GM12878 (cell line): ENCODE data around the gene MRPS5. TPM values are rescaled to one million over a fixed set of nuclear protein-coding genes. Genes with fewer than 3 reads are reported as not detected.
"Not testable (repeated sequence)": the region's sequence is repeated elsewhere in the genome, so short reads cannot be mapped to it uniquely, and the experiment has no call there.

Source experiments
- ATAC-seq: fragments of 200-7000 bp; cut with Tn5 transposase; 3 replicates; pipeline ENCODE4 v1.9.1; 2020; ENCODE audit warnings: mild to moderate bottlenecking, moderate library complexity
- BruUV-seq: library from RNA; stranded (reverse); fragments of 400-500 nt; replicated peaks from 2 replicates; lab custom pipeline; 2021; lab: Mats Ljungman, UMichigan
- CTCF ChIA-PET: fragments of 300-600 bp; sonication (Branson Sonifier 250); formaldehyde crosslinking; extraction: SDS; loops from one replicate; lab custom pipeline; 2021; ENCODE audit warnings: inconsistent platforms; lab: Yijun Ruan, JAX
- POLR2A ChIA-PET: fragments of 350-600 bp; formaldehyde crosslinking; extraction: SDS; loops from one replicate; lab custom pipeline; 2021; ENCODE audit warnings: inconsistent platforms; lab: Charles Lee
- RAD21 ChIA-PET: fragments of 300-600 bp; sonication (Branson Sonifier 250); formaldehyde crosslinking; loops from one replicate; lab custom pipeline; 2023; ENCODE audit warnings: antibody characterized with exemption; ENCODE audit not compliant: unreplicated experiment; lab: Charles Lee
- SMC1A ChIA-PET: fragments of 300-600 bp; sonication (Branson Sonifier 250); formaldehyde crosslinking; loops from one replicate; lab custom pipeline; 2023; ENCODE audit not compliant: unreplicated experiment, uncharacterized antibody; lab: Charles Lee
- DNase-seq: peaks from one replicate; pipeline ENCODE4 v3.0.0-alpha.2; 2011; ENCODE audit warnings: low read depth, low spot score
- FAIRE-seq: peaks from 3 replicates; lab custom pipeline; 2011; peaks lifted over from hg19 to GRCh38; lab: Jason Lieb, UNC
- H2AFZ ChIP-seq: 2 replicates; pipeline ENCODE4 v1.6.0; 2011; ENCODE audit warnings: low read depth, low read length, control low read depth; ENCODE audit not compliant: control insufficient read depth
- H3K27ac ChIP-seq: 2 replicates; pipeline ENCODE4 v1.5.1; 2011; ENCODE audit warnings: control low read depth; ENCODE audit not compliant: control insufficient read depth, insufficient read depth
- H3K27me3 ChIP-seq, 2 experiments: replicated peaks in 1 of 2; 2 replicates each; pipeline versions ENCODE4 v1.6.0 to v1.6.1; 2011; ENCODE audit warnings: low read length in 1 of 2; ENCODE audit not compliant: control insufficient read depth in 2 of 2, insufficient read depth in 2 of 2
- H3K36me3 ChIP-seq, 2 experiments: 2 replicates each; pipeline ENCODE4 v1.5.1; 2011; ENCODE audit warnings: low read length in 1 of 2; ENCODE audit not compliant: control insufficient read depth in 2 of 2, insufficient read depth in 2 of 2
- H3K4me1 ChIP-seq: 2 replicates; pipeline ENCODE4 v1.6.1; 2011; ENCODE audit warnings: mild to moderate bottlenecking, low read length, moderate library complexity, mixed read lengths; ENCODE audit not compliant: control insufficient read depth, insufficient read depth
- H3K4me2 ChIP-seq: 2 replicates; pipeline ENCODE4 v1.6.0; 2011; ENCODE audit warnings: control low read depth; ENCODE audit not compliant: control insufficient read depth, insufficient read depth
- H3K4me3 ChIP-seq: fragments of 200-600 bp; sonication (generic); 2 replicates; pipeline ENCODE4 v1.5.1; 2016
- H3K79me2 ChIP-seq: 2 replicates; pipeline ENCODE4 v1.6.0; 2011; ENCODE audit warnings: low read length; ENCODE audit not compliant: control insufficient read depth, insufficient read depth
- H3K9ac ChIP-seq: 2 replicates; pipeline ENCODE4 v1.8.0; 2011; ENCODE audit warnings: low read length, control low read depth, mixed read lengths; ENCODE audit not compliant: control insufficient read depth, insufficient read depth
- H3K9me3 ChIP-seq: replicated peaks from 3 replicates; pipeline ENCODE4 v1.5.1; 2011; ENCODE audit warnings: mild to moderate bottlenecking, low read length; ENCODE audit not compliant: control insufficient read depth, insufficient read depth
- H4K20me1 ChIP-seq: 2 replicates; pipeline ENCODE4 v1.6.0; 2011; ENCODE audit not compliant: control insufficient read depth, insufficient read depth
- EP300 ChIP-seq, 2 experiments: fragments of 150-350 bp in 1 of 2; IDR thresholded peaks; 2 replicates each; pipeline ENCODE4 v1.6.1; 2011 to 2012; ENCODE audit warnings: low read depth in 2 of 2, low read length in 2 of 2, borderline replicate concordance in 1 of 2, improper control_type of control experiment in 1 of 2, inconsistent platforms in 1 of 2; ENCODE audit not compliant: control insufficient read depth in 1 of 2
- EZH2 ChIP-seq: IDR thresholded peaks from 2 replicates; pipeline ENCODE4 v1.6.1; 2012; ENCODE audit warnings: low read depth, mild to moderate bottlenecking, control low read depth, inconsistent platforms, low read length, borderline replicate concordance; ENCODE audit not compliant: control insufficient read depth
- HDAC2 ChIP-seq: fragments of 200-600 bp; sonication (generic); IDR thresholded peaks from 2 replicates; pipeline ENCODE4 v1.6.1; 2017
- MAX ChIP-seq: IDR thresholded peaks from 2 replicates; pipeline ENCODE4 v1.6.1; 2012; ENCODE audit warnings: low read depth, low read length, improper control_type of control experiment
- MTA3 ChIP-seq: IDR thresholded peaks from 2 replicates; pipeline ENCODE4 v1.6.1; 2012; ENCODE audit warnings: low read length, inconsistent platforms, borderline replicate concordance
- NBN ChIP-seq: fragments of 450-650 bp; IDR thresholded peaks from 2 replicates; pipeline ENCODE4 v1.6.1; 2016
- NR2C1 ChIP-seq: fragments of 450-650 bp; IDR thresholded peaks from 2 replicates; pipeline ENCODE4 v1.6.1; 2017; ENCODE audit warnings: antibody characterized with exemption, mild to moderate bottlenecking, moderate library complexity
- PML ChIP-seq: IDR thresholded peaks from 2 replicates; pipeline ENCODE4 v1.6.1; 2012; ENCODE audit warnings: low read length, inconsistent platforms
- RAD51 ChIP-seq: fragments of 450-650 bp; IDR thresholded peaks from 2 replicates; pipeline ENCODE4 v1.6.1; 2016; ENCODE audit warnings: moderate library complexity, mild to moderate bottlenecking, inconsistent platforms
- RELA ChIP-seq: fragments of 450-650 bp; IDR thresholded peaks from 2 replicates; pipeline ENCODE4 v1.8.0; 2014; ENCODE audit warnings: borderline replicate concordance; ENCODE audit not compliant: partially characterized antibody
- SKIL ChIP-seq: fragments of 450-650 bp; IDR thresholded peaks from 2 replicates; pipeline ENCODE4 v1.6.1; 2017; ENCODE audit warnings: mild to moderate bottlenecking, low read depth, inconsistent platforms; ENCODE audit not compliant: poor library complexity, severe bottlenecking
- SMAD5 ChIP-seq: IDR thresholded peaks from 2 replicates; pipeline ENCODE4 v1.6.1; 2016; ENCODE audit warnings: antibody characterized with exemption, low read depth
- SMC3 ChIP-seq: IDR thresholded peaks from 2 replicates; pipeline ENCODE4 v1.6.1; 2011; ENCODE audit warnings: low read length, improper control_type of control experiment, borderline replicate concordance
- ZNF274 ChIP-seq: IDR thresholded peaks from one replicate; pipeline ENCODE4 v1.8.0; 2011; ENCODE audit not compliant: insufficient read length, insufficient read depth
- ZSCAN29 ChIP-seq: fragments of 450-650 bp; IDR thresholded peaks from 2 replicates; pipeline ENCODE4 v1.6.1; 2017; ENCODE audit warnings: mild to moderate bottlenecking, moderate library complexity
- ZZZ3 ChIP-seq: IDR thresholded peaks from 2 replicates; pipeline ENCODE4 v1.6.1; 2011; ENCODE audit warnings: low read depth; ENCODE audit not compliant: control insufficient read depth, insufficient read length
- WGBS: methylation state at CpG from one replicate; pipeline ENCODE4 v1.1.6; 2016; ENCODE audit warnings: low lambda C conversion rate; ENCODE audit not compliant: insufficient replicate concordance, insufficient coverage; ENCODE audit errors: missing lambda C conversion rate; 5-methylcytosine and 5-hydroxymethylcytosine counted together
- in situ Hi-C: fragments of 300-500 bp; cut with MboI; formaldehyde crosslinking; loops from 9 replicates; pipeline ENCODE4 v1.14.3; 2018; ENCODE audit warnings: mixed read lengths
- intact Hi-C: fragments of 100-400 bp; cut with micrococcal nuclease; formaldehyde crosslinking; loops from one replicate; pipeline ENCODE4 v1.14.2; 2022; ENCODE audit not compliant: unreplicated experiment
- polyA plus RNA-seq, 11 experiments: library from polyadenylated mRNA; depleted of rRNA in 4 of 11; unstranded in 6 of 11; stranded (reverse) in 5 of 11; fragments of >200 nt; fragmentation: Nextera tagmentation in 4 of 11; fragmentation: Illumina TruSeq in 1 of 11; extraction: Ambion mirVana in 4 of 11; extraction: Trizol in 1 of 11; gene quantifications; 1 replicate in 1 of 11; 2 replicates in 10 of 11; pipeline versions ENCODE4 v1.2.1 to v1.2.3, GENCODE V29; 2011 to 2016; ENCODE audit warnings: inconsistent platforms in 2 of 11, missing spikeins in 2 of 11, low read depth in 1 of 11
- total RNA-seq, 4 experiments: library from RNA; depleted of rRNA in 3 of 4; stranded (reverse); fragments of >200 nt in 3 of 4; fragmentation: Illumina TruSeq in 1 of 4; extraction: Trizol in 1 of 4; gene quantifications; 2 replicates each; pipeline versions ENCODE4 v1.2.1 to v1.2.3, GENCODE V29; 2013 to 2021

MRPS5 gene
- total and polyA plus RNA-seq, 10 of the 15 experiments (the other 5 are each of a cell fraction or from before 2014, with no cell fraction given): 54.8 to 93.0 (median 76.3) TPM

- ATAC-seq: no peak
Observed at GRCh38 chr2:95099910-95100309, 21.7 kb downstream of the MRPS5 start.

GRCh38 chr2:95098273-95098672 is 23.3 kb downstream of the MRPS5 start:
- H3K4me1 ChIP-seq, H2AFZ ChIP-seq, in situ Hi-C loops, intact Hi-C loops, ATAC-seq, H4K20me1 ChIP-seq, H3K27ac ChIP-seq, FAIRE-seq, H3K9me3 ChIP-seq, H3K4me2 ChIP-seq, BruUV-seq, H3K27me3 ChIP-seq, H3K79me2 ChIP-seq, H3K4me3 ChIP-seq, CTCF ChIA-PET, H3K9ac ChIP-seq, RAD21 ChIA-PET, DNase-seq: not testable (repeated sequence)
- ChIA-PET SMC1A (interaction anchor here (1.0 kb wide), 1 partner anchor 13 kb away, joined by 3 read pairs; no protein-coding TSS in a partner anchor), POLR2A (interaction anchor here (0.7 kb wide), 1 partner anchor 8 kb away, joined by 4 read pairs; no protein-coding TSS in a partner anchor)
- H3K36me3 ChIP-seq: peaks cover 3 to 19% of the 10 kb centered on the region in 2 experiments
- 98% methylated on average over 5 of the region's 5 CpGs for WGBS

More at GRCh38 chr2:95099910-95100309, 21.7 kb downstream of the MRPS5 start:
- no peak for TF ChIP-seq NBN
- TF ChIP-seq HDAC2: no peak
- TF ChIP-seq ZSCAN29: no peak
- no peak for TF ChIP-seq RAD51
- no peak for TF ChIP-seq EP300 (IDR thresholded peaks at IDR 0.05; ENCODE audit: borderline replicate concordance in 1 of 2, control insufficient read depth in 1 of 2, low read depth in 2 of 2, low read length in 2 of 2)
- no peak for TF ChIP-seq EZH2
- no peak for TF ChIP-seq ZZZ3
- TF ChIP-seq RELA: no peak
- no peak for TF ChIP-seq ZNF274
- no peak for TF ChIP-seq MAX
- TF ChIP-seq NR2C1: no peak
- TF ChIP-seq SMC3: no peak
- TF ChIP-seq SKIL: no peak
- no peak for TF ChIP-seq MTA3
- TF ChIP-seq SMAD5: no peak
- no peak for TF ChIP-seq PML
- in situ Hi-C loops (no loop called here), intact Hi-C loops (no loop called here)
- Histone ChIP-seq H3K36me3 (peaks cover 5 to 29% of the 10 kb centered on the region in 2 experiments), H2AFZ (no peak overlapping the region), H3K27me3 (no peaks in the 10 kb centered on the region), H3K9ac (no peak overlapping the region), H3K4me2 (no peak overlapping the region), H3K79me2 (no peaks in the 10 kb centered on the region), H3K27ac (no peak overlapping the region), H3K9me3 (no peaks in the 10 kb centered on the region), H3K4me1 (no peaks in the 10 kb centered on the region), H4K20me1 (no peaks in the 10 kb centered on the region), H3K4me3 (no peak overlapping the region)
- ChIA-PET SMC1A (no interaction called here), CTCF (no interaction called here), RAD21 (no interaction called here), POLR2A (no interaction called here)
- no peak for FAIRE-seq
- WGBS: 71% methylated on average over 2 of the region's 2 CpGs
- no TSS peak for BruUV-seq
- DNase-seq: no peak
